Subcutaneous abdominal adipose tissue (tissue), 5 donors: ENCODE measurements around the gene ARL13B.

Experiments used
- H3K27ac ChIP-seq: one replicate; pipeline ENCODE4 v1.7.0; 2013; ENCODE audit warnings: low read depth, mild to moderate bottlenecking, inconsistent platforms, low read length, moderate library complexity
- H3K27me3 ChIP-seq, 5 donors: one replicate each; pipeline ENCODE4 v1.7.0; 2013; ENCODE audit warnings: low read length in 5 of 5, inconsistent platforms in 1 of 5; ENCODE audit not compliant: control insufficient read depth in 5 of 5, insufficient read depth in 4 of 5
- H3K36me3 ChIP-seq, 5 donors: one replicate each; pipeline ENCODE4 v1.7.0; 2013; ENCODE audit warnings: low read length in 5 of 5; ENCODE audit not compliant: control insufficient read depth in 5 of 5, insufficient read depth in 5 of 5
- H3K4me1 ChIP-seq, 5 donors: one replicate each; pipeline ENCODE4 v1.7.0; 2013; ENCODE audit warnings: low read length in 5 of 5, mild to moderate bottlenecking in 3 of 5, moderate library complexity in 1 of 5; ENCODE audit not compliant: control insufficient read depth in 5 of 5, insufficient read depth in 5 of 5
- H3K4me3 ChIP-seq, 5 donors: one replicate each; pipeline ENCODE4 v1.7.0; 2013; ENCODE audit warnings: low read length in 5 of 5, low read depth in 1 of 5
- H3K9ac ChIP-seq, 5 donors: one replicate each; pipeline ENCODE4 v1.7.0; 2013; ENCODE audit warnings: low read length in 5 of 5, mild to moderate bottlenecking in 4 of 5, moderate library complexity in 3 of 5
- H3K9me3 ChIP-seq, 5 donors: one replicate each; pipeline ENCODE4 v1.7.0; 2013; ENCODE audit warnings: low read length in 5 of 5; ENCODE audit not compliant: control insufficient read depth in 5 of 5
- donor health status: healthy.
- donor health status: healthy.
- donor health status: healthy.
- donor health status: healthy.
- donor health status: healthy.

Gene ARL13B

GRCh38 chr3:93992207-93992606 is 12.3 kb downstream of the ARL13B start:
- H3K27ac ChIP-seq = no peak overlapping the region
- peaks cover 0 to 2% (median 0%) of the 10 kb centered on the region in 5 donors for H3K36me3 ChIP-seq
- no peaks in the 10 kb centered on the region for H3K4me1 ChIP-seq
- H3K9ac ChIP-seq = no peak overlapping the region
- H3K27me3 ChIP-seq = no peaks in the 10 kb centered on the region
- no peak overlapping the region for H3K4me3 ChIP-seq
- H3K9me3 ChIP-seq = no peaks in the 10 kb centered on the region

- H3K9me3 ChIP-seq = no peaks in the 10 kb centered on the region
- H3K9ac ChIP-seq = no peak overlapping the region
- H3K36me3 ChIP-seq = peaks cover 0 to 3% (median 0%) of the 10 kb centered on the region in 5 donors
- no peaks in the 10 kb centered on the region for H3K27me3 ChIP-seq
- H3K4me3 ChIP-seq = no peak overlapping the region
- H3K4me1 ChIP-seq = no peaks in the 10 kb centered on the region
- no peak overlapping the region for H3K27ac ChIP-seq
Observed at GRCh38 chr3:93994056-93994455, 14.1 kb downstream of the ARL13B start.

- Histone ChIP-seq H3K27me3 (no peaks in the 10 kb centered on the region), H3K36me3 (peaks cover 0 to 3% (median 0%) of the 10 kb centered on the region in 5 donors)
Observed at GRCh38 chr3:94001191-94001590, 21.2 kb downstream of the ARL13B start.

GRCh38 chr3:94001827-94002495 is 22.0 kb downstream of the ARL13B start:
- H3K36me3 ChIP-seq = peaks cover 0 to 3% (median 1%) of the 10 kb centered on the region in 5 donors
- H3K9me3 ChIP-seq = no peaks in the 10 kb centered on the region
- H3K27ac ChIP-seq = no peak overlapping the region
- H3K4me3 ChIP-seq = no peak overlapping the region
- H3K9ac ChIP-seq = no peak overlapping the region
- peaks cover 0 to 5% (median 0%) of the 10 kb centered on the region in 5 donors for H3K4me1 ChIP-seq
- H3K27me3 ChIP-seq = no peaks in the 10 kb centered on the region

More at GRCh38 chr3:94001191-94001590, 21.2 kb downstream of the ARL13B start:
- Histone ChIP-seq H3K9me3 (no peaks in the 10 kb centered on the region), H3K4me1 (peaks cover 0 to 5% (median 0%) of the 10 kb centered on the region in 5 donors), H3K4me3 (no peak overlapping the region), H3K27ac (no peak overlapping the region), H3K9ac (no peak overlapping the region)

GRCh38 chr3:94004301-94004910 is 24.5 kb downstream of the ARL13B start:
- peaks cover 0 to 6% (median 0%) of the 10 kb centered on the region in 5 donors for H3K36me3 ChIP-seq
- H3K4me1 ChIP-seq = peaks cover 0 to 5% (median 0%) of the 10 kb centered on the region in 5 donors
- no peaks in the 10 kb centered on the region for H3K9me3 ChIP-seq
- H3K4me3 ChIP-seq = peak overlapping the region; percentile 31 to 59 (median 50)
- no peaks in the 10 kb centered on the region for H3K27me3 ChIP-seq
- H3K27ac ChIP-seq = no peak overlapping the region
- H3K9ac ChIP-seq = peak overlapping the region in 2 of 5 donors; percentile 16 to 46

- peaks cover 0 to 5% (median 0%) of the 10 kb centered on the region in 5 donors for H3K4me1 ChIP-seq
- H3K27ac ChIP-seq = no peak overlapping the region
Observed at GRCh38 chr3:94008253-94008652, 28.3 kb downstream of the ARL13B start.

GRCh38 chr3:94009608-94010007 is 29.7 kb downstream of the ARL13B start:
- Histone ChIP-seq H3K36me3 (peaks cover 0 to 6% (median 0%) of the 10 kb centered on the region in 5 donors), H3K9ac (no peak overlapping the region), H3K9me3 (no peaks in the 10 kb centered on the region), H3K27me3 (no peaks in the 10 kb centered on the region), H3K27ac (no peak overlapping the region), H3K4me1 (peaks cover 0 to 4% (median 0%) of the 10 kb centered on the region in 5 donors), H3K4me3 (no peak overlapping the region)

More at GRCh38 chr3:94008253-94008652, 28.3 kb downstream of the ARL13B start:
- no peak overlapping the region for H3K9ac ChIP-seq
- no peak overlapping the region for H3K4me3 ChIP-seq
- H3K36me3 ChIP-seq = peaks cover 0 to 6% (median 0%) of the 10 kb centered on the region in 5 donors
- H3K9me3 ChIP-seq = no peaks in the 10 kb centered on the region
- H3K27me3 ChIP-seq = no peaks in the 10 kb centered on the region

GRCh38 chr3:94011233-94011711 is 31.3 kb downstream of the ARL13B start:
- H3K27ac ChIP-seq = peak overlapping the region; percentile 11

GRCh38 chr3:94012185-94012584 is 32.2 kb downstream of the ARL13B start:
- Histone ChIP-seq H3K9me3 (no peaks in the 10 kb centered on the region), H3K9ac (no peak overlapping the region), H3K27me3 (no peaks in the 10 kb centered on the region), H3K36me3 (peaks cover 0 to 2% (median 0%) of the 10 kb centered on the region in 5 donors), H3K4me3 (no peak overlapping the region), H3K27ac (no peak overlapping the region), H3K4me1 (peaks cover 0 to 4% (median 0%) of the 10 kb centered on the region in 5 donors)

More at GRCh38 chr3:94011233-94011711, 31.3 kb downstream of the ARL13B start:
- Histone ChIP-seq H3K4me3 (no peak overlapping the region), H3K36me3 (peaks cover 0 to 6% (median 0%) of the 10 kb centered on the region in 5 donors), H3K27me3 (no peaks in the 10 kb centered on the region), H3K4me1 (peaks cover 0 to 4% (median 0%) of the 10 kb centered on the region in 5 donors), H3K9me3 (no peaks in the 10 kb centered on the region), H3K9ac (no peak overlapping the region)

- no peak overlapping the region for H3K4me3 ChIP-seq
- no peak overlapping the region for H3K27ac ChIP-seq
- no peaks in the 10 kb centered on the region for H3K9me3 ChIP-seq
- H3K4me1 ChIP-seq = peaks cover 0 to 4% (median 0%) of the 10 kb centered on the region in 5 donors
- H3K36me3 ChIP-seq = no peaks in the 10 kb centered on the region
- H3K27me3 ChIP-seq = no peaks in the 10 kb centered on the region
- no peak overlapping the region for H3K9ac ChIP-seq
Observed at GRCh38 chr3:94015025-94015424, 35.1 kb downstream of the ARL13B start.
